HepG2 (cell line): ENCODE data around the gene STK11. TPM values are rescaled to one million over a fixed set of nuclear protein-coding genes. Genes with fewer than 3 reads are reported as not detected.

Source experiments
- ASH2L ChIP-seq: fragments of 300-600, 200-600 bp; sonication (generic); IDR thresholded peaks from 2 replicates; pipeline ENCODE4 v1.7.0; 2017; ENCODE audit warnings: low read depth, mild to moderate bottlenecking, moderate library complexity, mixed read lengths, low read length; ENCODE audit not compliant: insufficient read length
- ATF2 ChIP-seq: sonication (generic); formaldehyde crosslinking; IDR thresholded peaks from 2 replicates; pipeline ENCODE4 v1.4.0; 2020; ENCODE audit warnings: missing genetic modification reagents
- ELF1 ChIP-seq: sonication (generic); formaldehyde crosslinking; IDR thresholded peaks from 2 replicates; pipeline ENCODE4 v1.4.0; 2020; ENCODE audit warnings: missing genetic modification reagents
- FOXA1 ChIP-seq, 2 experiments: fragments of 450-650 bp in 1 of 2; sonication (generic) in 1 of 2; formaldehyde crosslinking in 1 of 2; IDR thresholded peaks; 2 replicates each; pipeline versions ENCODE4 v1.4.0 to v1.6.1; 2016 to 2020; ENCODE audit warnings: missing genetic modification reagents in 1 of 2
- KLF6 ChIP-seq: IDR thresholded peaks from 2 replicates; pipeline ENCODE4 v1.8.0; 2016; ENCODE audit warnings: missing biosample characterization, missing genetic modification reagents
- MED8 ChIP-seq: sonication (generic); formaldehyde crosslinking; IDR thresholded peaks from 2 replicates; pipeline ENCODE4 v1.8.1; 2023; ENCODE audit warnings: mild to moderate bottlenecking, missing genetic modification reagents; ENCODE audit not compliant: insufficient replicate concordance
- PAXIP1 ChIP-seq: sonication (generic); formaldehyde crosslinking; conservative IDR thresholded peaks from 2 replicates; pipeline ENCODE4 v1.4.0; 2020; ENCODE audit warnings: mild to moderate bottlenecking, missing genetic modification reagents, moderate library complexity
- PTBP1 ChIP-seq: fragments of 200-400 bp; formaldehyde crosslinking; IDR thresholded peaks from 2 replicates; pipeline ENCODE4 v1.6.1; 2018; ENCODE audit warnings: low read length, low read depth; ENCODE audit not compliant: poor library complexity, severe bottlenecking
- SALL2 ChIP-seq: sonication (generic); formaldehyde crosslinking; IDR thresholded peaks from 2 replicates; pipeline ENCODE4 v1.8.1; 2023; ENCODE audit warnings: mild to moderate bottlenecking, missing genetic modification reagents, inconsistent platforms
- TAF1 ChIP-seq: sonication (generic); formaldehyde crosslinking; IDR thresholded peaks from 2 replicates; pipeline ENCODE4 v1.4.0; 2020; ENCODE audit warnings: missing genetic modification reagents
- TGIF2 ChIP-seq: IDR thresholded peaks from 2 replicates; pipeline ENCODE4 v1.6.1; 2016; ENCODE audit warnings: control low read depth, missing compliant biosample characterization
- ZNF263 ChIP-seq: sonication (generic); formaldehyde crosslinking; IDR thresholded peaks from 2 replicates; pipeline ENCODE4 v1.4.0; 2020; ENCODE audit warnings: missing genetic modification reagents
- ZNF572 ChIP-seq: sonication (generic); formaldehyde crosslinking; IDR thresholded peaks from 2 replicates; pipeline ENCODE4 v1.5.1; 2020; ENCODE audit warnings: mild to moderate bottlenecking, missing genetic modification reagents
- ZNF574 ChIP-seq: sonication (generic); formaldehyde crosslinking; IDR thresholded peaks from 2 replicates; pipeline ENCODE4 v1.4.0; 2020; ENCODE audit warnings: missing genetic modification reagents
- ZSCAN22 ChIP-seq: sonication (generic); formaldehyde crosslinking; IDR thresholded peaks from 2 replicates; pipeline ENCODE4 v1.4.0; 2020; ENCODE audit warnings: mild to moderate bottlenecking, missing genetic modification reagents
- polyA plus RNA-seq, 8 experiments: library from polyadenylated mRNA; depleted of rRNA in 3 of 8; stranded (reverse) in 7 of 8; unstranded in 1 of 8; fragments of >200 nt; fragmentation: Illumina TruSeq in 4 of 8; extraction: Trizol in 4 of 8; gene quantifications; 2 replicates each; pipeline versions ENCODE4 v1.2.1 to v1.2.3, GENCODE V29; 2011 to 2016; ENCODE audit warnings: low read depth in 4 of 8, missing spikeins in 1 of 8, mixed read lengths in 1 of 8; ENCODE audit not compliant: insufficient read depth in 1 of 8
- total RNA-seq, 5 experiments: library from RNA; depleted of rRNA; stranded (reverse); fragments of >200 nt; fragmentation: Illumina TruSeq; extraction: Trizol; gene quantifications; 2 replicates each; pipeline ENCODE4 v1.2.3, GENCODE V29; 2016; ENCODE audit warnings: low read depth in 1 of 5
- TF ChIP-seq, protein P1 (sequence below): sonication (generic); formaldehyde crosslinking; IDR thresholded peaks from 2 replicates; pipeline ENCODE4 v1.4.0; 2020; ENCODE audit warnings: low read depth, mild to moderate bottlenecking, missing genetic modification reagents
- TF ChIP-seq, protein P2 (sequence below): IDR thresholded peaks from 2 replicates; pipeline ENCODE4 v1.6.1; 2018; ENCODE audit warnings: missing genetic modification reagents, mild to moderate bottlenecking, missing compliant biosample characterization

The STK11 gene
- total and polyA plus RNA-seq, 2 of the 13 experiments (the other 11 are each of a cell fraction or from before 2014, with no cell fraction given), result 27.5 to 43.6 TPM

DNA sequence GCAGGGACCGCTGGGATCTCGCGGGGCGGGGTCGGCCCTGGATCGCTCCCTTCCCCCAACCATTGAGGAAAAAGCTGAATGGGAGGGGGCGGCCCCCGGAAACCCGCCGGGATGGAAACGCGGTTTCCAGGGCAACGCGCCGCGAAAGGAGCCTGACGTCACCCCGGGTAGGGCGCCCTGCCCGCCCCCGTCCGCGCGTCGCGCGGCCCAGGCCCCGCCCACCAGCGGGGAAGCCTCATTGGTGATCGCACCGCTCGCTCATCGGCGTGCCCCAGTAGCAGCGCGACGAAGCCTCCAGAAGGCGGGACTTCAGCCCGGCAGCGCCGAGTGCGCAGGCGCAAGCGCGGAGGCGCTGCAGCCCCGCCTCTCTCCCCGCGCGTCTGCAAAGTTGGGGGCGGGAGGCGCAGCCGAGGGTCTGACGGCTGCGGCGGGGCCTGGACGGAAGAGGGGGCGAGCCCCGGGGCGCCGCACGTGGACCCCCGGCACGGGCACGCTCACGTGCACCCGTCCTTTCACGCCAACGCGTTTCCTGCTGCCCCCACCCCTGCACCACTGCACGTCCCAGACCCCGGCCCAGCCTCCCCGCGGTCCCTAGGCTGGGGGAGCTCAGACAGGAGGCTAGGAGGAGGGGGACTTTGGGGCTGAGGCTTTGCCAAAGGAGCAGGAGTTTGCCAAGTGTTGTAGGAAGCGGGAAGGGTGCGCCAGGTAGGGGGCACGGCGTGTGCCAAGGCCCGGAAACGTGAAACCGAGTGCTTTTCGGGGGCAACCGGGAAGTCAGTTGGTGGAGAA, 55.4 kb downstream of the STK11 start (continued):
- TF ChIP-seq TGIF2 (0 out of 2 replicates have a peak, but pooled peaks have one; percentile 32), PAXIP1 (CRISPR knock-in tag) (no peak; the same call in 1 of the 2 replicates), PTBP1 (no peak), ASH2L (no peak), ZSCAN22 (CRISPR knock-in tag) (peak; percentile 82; the same call in 1 of the 2 replicates), ZNF574 (CRISPR knock-in tag) (peak; percentile 29; the same call in 1 of the 2 replicates), KLF6 (CRISPR knock-in tag) (0 out of 2 replicates have a peak, but pooled peaks have one; percentile 38), ATF2 (peak; percentile 97), ZNF263 (CRISPR knock-in tag) (0 out of 2 replicates have a peak, but pooled peaks have one; percentile 26), MED8 (no peak), ELF1 (peak; percentile 11; the same call in 1 of the 2 replicates), FOXA1 (IDR thresholded peaks at IDR 0.05) (no peak), FOXA1 (CRISPR knock-in tag; IDR thresholded peaks at IDR 0.05) (no peak), TAF1 (CRISPR knock-in tag) (peak; percentile 53), SALL2 (peak; percentile 53; the same call in 1 of the 2 replicates), ZNF572 (CRISPR knock-in tag) (0 out of 2 replicates have a peak, but pooled peaks have one; percentile 30)
- TF ChIP-seq, protein P1, sequence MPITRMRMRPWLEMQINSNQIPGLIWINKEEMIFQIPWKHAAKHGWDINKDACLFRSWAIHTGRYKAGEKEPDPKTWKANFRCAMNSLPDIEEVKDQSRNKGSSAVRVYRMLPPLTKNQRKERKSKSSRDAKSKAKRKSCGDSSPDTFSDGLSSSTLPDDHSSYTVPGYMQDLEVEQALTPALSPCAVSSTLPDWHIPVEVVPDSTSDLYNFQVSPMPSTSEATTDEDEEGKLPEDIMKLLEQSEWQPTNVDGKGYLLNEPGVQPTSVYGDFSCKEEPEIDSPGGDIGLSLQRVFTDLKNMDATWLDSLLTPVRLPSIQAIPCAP (CRISPR knock-in tag), result no peak
- TF ChIP-seq, protein P2, sequence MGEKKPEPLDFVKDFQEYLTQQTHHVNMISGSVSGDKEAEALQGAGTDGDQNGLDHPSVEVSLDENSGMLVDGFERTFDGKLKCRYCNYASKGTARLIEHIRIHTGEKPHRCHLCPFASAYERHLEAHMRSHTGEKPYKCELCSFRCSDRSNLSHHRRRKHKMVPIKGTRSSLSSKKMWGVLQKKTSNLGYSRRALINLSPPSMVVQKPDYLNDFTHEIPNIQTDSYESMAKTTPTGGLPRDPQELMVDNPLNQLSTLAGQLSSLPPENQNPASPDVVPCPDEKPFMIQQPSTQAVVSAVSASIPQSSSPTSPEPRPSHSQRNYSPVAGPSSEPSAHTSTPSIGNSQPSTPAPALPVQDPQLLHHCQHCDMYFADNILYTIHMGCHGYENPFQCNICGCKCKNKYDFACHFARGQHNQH (CRISPR knock-in tag), result 0 out of 2 replicates have a peak, but pooled peaks have one; percentile 14
